HG03175 (cell line): ENCODE data around the gene SPRR2B.
"Not testable (repeated sequence)": the region's sequence is repeated elsewhere in the genome, so short reads cannot be mapped to it uniquely, and the experiment has no call there.

Source experiments
- ATAC-seq: cut with Tn5 transposase; IDR thresholded peaks from one replicate; pipeline ENCODE4 v1.9.1; 2021; ENCODE audit warnings: mild to moderate bottlenecking, moderate library complexity; ENCODE audit not compliant: unreplicated experiment

The SPRR2B gene

DNA sequence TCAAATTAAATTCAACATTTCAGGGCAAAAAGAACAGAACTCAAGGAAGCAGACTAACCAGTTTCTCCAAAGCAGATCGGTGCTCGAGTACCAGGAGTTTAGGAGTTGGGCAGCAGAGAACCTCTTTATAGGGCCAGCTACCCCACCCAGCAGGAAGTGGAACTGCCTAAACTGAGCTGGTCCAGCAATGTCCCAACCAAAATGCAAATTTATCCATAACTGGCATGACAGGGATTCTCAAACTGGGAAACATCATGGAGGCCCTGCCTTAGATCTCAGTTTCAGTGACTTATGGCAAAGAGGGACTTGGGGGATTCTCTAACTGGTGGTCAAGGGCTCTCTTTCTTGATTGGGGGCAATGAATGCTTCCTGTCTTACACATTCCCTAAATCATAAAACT, at the start of gene SPRR2B:
Gene SPRR2B, minus strand, starts transcription at position 101 of the 400 bp plus-strand sequence. CDS start 772 bp downstream, outside the sequence.
- no peak for ATAC-seq

DNA sequence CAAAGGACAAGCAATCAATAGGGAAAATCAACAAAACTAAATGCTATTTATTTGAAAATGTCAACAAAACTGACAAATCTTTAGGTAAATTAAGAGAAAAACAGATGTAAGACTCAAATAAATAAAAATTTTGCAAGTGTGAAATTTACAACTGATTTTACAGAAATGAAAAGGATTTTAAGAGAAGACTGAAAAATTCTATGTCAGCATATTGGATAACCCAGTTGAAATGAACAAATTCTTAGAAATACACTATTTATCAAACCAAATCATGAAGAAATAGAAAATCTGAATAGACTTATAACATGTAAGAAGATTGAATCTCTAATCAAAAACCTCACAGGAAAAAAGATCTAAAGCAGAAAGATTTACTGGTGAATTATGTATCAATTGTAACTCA, 49.5 kb upstream of the SPRR2B start:
- ATAC-seq = no peak

- ATAC-seq = no peak
Observed at GRCh38 chr1:153119491-153119971, 48.1 kb upstream of the SPRR2B start.

DNA sequence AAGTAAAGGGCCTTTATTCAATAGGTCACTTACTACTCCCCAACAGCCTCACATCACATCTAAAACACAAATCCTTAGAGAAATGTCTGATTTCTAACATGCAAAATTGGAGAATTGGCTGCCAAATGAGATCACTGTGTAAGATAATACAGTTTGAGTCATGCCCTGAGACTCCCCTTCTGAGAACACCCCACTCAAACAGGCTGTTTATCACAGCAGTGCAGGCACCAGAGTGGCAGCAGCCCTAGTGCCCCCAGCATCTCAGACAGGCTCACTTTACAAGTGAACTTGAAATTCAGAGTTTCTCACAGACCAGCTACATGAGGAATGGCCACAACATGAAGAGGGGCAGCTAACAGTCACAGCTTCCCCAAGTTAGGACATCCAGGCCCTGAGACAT, 43.9 kb upstream of the SPRR2B start:
- ATAC-seq = not testable (repeated sequence)

- no peak for ATAC-seq
Observed at GRCh38 chr1:153113416-153113815, 42.0 kb upstream of the SPRR2B start, which contains the start of gene SPRR2F. Gene SPRR2F (minus strand): TSS chr1:153113516. CDS start chr1:153112733, 783 bp downstream.

DNA sequence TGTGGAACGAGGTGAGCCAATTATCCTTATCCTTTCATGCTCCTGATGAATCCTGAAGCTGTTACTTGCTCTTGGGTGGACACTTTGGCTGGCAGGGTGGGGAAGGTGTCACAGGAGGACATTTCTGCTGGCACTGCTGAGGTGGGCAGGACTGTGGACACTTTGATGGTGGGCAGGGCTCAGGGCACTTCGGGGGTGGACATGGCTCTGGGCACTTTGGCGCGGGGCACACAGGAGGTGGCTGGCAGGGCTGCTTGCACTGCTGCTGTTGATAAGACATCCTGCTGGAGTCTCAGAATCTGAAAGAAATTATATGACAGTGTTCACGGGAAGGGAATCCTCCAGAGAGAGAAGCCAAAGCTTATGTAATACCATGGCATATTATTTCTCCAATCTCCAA, 41.0 kb upstream of the SPRR2B start:
- ATAC-seq = not testable (repeated sequence)

DNA sequence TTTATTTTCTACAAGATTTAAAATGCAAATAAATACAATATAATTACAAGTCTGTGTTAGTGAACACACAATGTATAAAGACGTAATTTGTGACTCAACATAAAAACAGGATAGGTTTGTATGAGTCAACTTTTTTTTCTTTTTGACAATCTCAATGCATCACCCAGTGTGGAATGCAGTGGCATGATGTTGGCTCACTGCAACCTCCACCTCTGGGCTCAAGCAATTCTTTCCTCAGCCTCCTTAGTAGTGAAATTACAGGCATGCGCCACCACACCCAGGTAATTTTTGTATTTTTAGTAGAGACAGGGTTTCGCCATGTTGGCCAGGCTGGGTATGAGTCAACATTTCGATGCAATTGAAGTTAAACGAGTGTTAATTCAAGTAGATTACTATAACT, 28.8 kb upstream of the SPRR2B start:
- ATAC-seq = no peak

DNA sequence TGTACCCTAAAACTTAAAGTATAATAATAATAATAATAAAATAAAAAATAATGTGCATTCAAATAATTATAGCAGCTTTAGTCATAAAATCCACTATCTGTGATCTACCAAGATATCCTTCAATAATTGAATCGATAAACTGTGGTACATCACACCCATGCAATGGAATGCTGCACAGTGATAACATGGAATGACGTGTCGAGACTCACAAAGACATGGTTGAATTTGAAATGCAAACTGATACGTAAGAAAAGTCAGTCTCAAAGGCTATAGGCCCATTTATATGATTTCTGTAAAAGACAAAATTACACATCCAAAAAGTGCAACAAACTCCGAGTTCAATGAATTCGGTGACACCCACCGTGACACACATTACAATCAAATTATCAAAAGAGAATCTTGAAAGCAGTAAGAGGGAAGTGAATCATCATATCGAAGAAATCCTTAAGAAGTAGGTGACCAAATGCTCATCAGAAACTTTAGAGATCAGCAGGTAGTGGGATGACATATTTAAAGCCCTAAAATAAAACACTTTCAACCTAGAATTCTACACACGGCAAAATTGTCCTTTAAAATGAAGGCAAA, 28.1 kb upstream of the SPRR2B start:
- ATAC-seq = no peak

GRCh38 chr1:153095764-153096163, 24.4 kb upstream of the SPRR2B start:
- no peak for ATAC-seq

- ATAC-seq = no peak
Observed at GRCh38 chr1:153094426-153094825, 23.0 kb upstream of the SPRR2B start, which contains the start of gene SPRR2E. Gene SPRR2E (minus strand): TSS chr1:153094526. CDS start chr1:153093751, 775 bp downstream.

GRCh38 chr1:153087652-153088051, 16.2 kb upstream of the SPRR2B start:
- no peak for ATAC-seq

DNA sequence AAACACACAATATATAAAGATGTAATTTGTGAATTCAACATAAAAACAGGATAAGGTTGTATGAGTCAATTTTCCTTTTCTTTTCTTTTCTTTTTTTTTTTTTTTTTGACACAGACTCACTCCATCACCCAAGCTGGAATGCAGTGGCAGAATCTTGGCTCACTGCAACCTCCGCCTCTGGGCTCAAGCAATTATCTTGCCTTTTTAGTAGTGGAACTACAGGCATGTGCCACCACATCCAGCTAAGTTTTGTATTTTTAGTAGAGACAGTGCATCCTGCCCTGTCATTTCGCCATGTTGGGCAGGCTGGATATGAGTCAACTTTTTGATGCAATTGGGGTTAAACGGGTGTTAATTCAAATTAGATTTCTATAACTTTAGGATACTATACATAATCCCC, 10.3 kb upstream of the SPRR2B start:
- no peak for ATAC-seq

- no peak for ATAC-seq
Observed at GRCh38 chr1:153072806-153073726, 1.7 kb upstream of the SPRR2B start.

DNA sequence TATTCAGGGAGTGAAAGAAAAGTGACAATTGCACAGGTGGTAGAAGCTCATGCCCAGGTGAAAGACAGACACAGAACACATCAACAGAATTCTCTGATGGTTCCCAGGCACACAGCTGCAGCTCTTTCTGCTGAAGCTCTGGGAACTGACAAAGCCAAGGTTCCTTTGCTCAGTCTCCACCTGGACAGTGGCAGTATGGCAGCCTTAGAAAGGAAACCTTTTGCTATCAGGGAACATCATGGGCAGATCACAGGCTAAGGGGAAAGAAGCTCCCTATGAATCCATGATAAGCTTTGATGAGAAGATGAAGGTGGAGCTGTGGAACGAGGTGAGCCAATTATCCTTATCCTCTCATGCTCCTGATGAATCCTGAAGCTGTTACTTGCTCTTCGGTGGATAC, 1.2 kb downstream of the SPRR2B start:
- no peak for ATAC-seq

- no peak for ATAC-seq
Observed at GRCh38 chr1:153058826-153059784, 12.3 kb downstream of the SPRR2B start.

DNA sequence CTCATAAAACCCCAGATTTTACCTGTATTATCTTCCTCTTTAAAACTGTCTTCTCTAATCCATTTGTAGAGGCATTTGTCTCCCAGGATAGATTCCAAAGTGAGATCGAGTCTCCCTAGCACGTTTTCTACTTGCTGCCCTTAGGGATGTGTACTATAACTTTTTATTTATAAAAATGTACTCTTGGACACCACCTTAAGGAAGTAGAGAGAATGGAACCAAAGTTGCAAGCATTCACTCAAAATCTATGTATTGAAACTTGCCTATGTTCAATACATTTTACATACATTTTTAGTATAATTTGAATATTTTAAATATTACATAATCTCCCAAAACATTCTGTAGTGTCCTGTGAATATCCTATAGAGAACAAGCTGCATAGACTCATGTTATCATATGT, 13.3 kb downstream of the SPRR2B start:
- ATAC-seq = no peak

DNA sequence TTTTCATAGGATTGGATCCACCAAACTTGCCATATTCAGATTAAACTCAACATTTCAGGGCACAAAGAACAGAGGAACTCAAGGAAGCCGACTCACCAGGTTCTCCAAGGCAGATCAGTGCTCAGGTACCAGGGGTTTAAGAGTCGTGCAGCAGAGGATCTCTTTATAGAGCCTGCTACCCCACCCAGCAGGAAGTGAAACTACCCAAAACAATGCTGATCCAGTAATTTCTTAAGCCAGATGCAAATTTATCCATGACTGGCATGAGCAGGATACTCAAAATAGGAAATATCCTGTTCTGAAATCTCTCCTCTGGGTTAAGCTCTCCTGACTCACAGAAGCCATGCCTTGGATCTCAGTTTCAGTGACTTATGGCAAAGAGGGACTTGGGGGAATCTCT, 14.0 kb downstream of the SPRR2B start, which contains the start of gene SPRR2A:
Gene SPRR2A, minus strand, starts transcription at position 138 of the 400 bp plus-strand sequence. CDS start 777 bp downstream, outside the sequence.
- no peak for ATAC-seq

DNA sequence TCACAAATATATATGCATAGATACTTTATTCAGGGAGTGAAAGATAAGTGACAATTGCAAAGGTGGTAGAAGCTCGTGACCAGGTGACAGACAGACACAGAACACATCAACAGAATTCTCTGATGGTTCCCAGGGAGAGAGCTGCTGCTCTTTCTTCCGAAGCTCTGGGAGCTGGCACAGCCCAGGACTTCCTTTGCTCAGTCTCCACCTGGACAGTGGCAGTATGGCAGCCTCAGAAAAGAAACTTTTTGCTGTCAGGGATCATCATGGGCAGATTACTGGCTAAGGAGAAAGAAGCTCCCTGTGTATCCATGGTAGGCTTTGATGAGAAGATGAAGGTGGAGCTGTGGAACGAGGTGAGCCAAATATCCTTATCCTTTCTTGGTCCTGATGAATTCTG, 15.3 kb downstream of the SPRR2B start:
- not testable (repeated sequence) for ATAC-seq

- ATAC-seq = no peak
Observed at GRCh38 chr1:153049211-153049610, 22.2 kb downstream of the SPRR2B start.

DNA sequence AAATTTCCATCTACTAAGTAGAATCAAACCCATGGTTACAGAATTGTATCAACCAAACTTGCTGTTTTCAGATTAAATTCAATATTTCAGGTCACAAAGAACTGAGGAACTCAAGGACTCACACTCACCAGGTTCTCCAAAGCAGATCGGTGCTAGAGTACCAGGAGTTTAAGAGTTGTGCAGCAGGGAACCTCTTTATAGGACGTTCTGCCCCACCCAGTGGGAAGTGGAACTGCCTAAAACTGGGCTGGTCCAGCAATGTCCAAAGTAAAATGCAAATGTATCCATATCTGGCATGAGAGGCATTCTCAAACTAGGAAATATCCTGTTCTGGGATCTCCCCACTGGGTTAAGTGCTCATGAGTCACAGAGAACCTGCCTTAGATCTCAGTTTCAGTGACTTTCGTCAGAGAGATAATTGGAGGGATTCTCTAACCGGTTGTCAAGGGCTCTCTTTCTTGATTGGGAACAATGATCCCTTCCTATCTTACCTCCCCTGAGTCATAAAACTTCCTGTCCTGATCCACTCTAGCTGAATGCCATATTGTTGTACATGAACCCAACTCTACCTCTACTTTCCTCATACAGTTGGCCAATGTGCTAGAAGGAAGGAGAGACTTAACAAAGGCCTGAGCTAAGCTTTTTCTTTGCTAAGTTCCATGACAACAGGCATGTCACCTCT, 30.3 kb downstream of the SPRR2B start, which contains the start of gene SPRR2D:
Gene SPRR2D, minus strand, starts transcription at position 171 of the 682 bp plus-strand sequence. CDS start 774 bp downstream, outside the sequence.
- ATAC-seq = no peak
